OCI-M1 (cell line): ENCODE results near the gene EIF3F.

Experiments used
- DNase-seq: peaks from one replicate; lab custom pipeline; 2025; lab: John Stamatoyannopoulos, UW

EIF3F gene

DNA sequence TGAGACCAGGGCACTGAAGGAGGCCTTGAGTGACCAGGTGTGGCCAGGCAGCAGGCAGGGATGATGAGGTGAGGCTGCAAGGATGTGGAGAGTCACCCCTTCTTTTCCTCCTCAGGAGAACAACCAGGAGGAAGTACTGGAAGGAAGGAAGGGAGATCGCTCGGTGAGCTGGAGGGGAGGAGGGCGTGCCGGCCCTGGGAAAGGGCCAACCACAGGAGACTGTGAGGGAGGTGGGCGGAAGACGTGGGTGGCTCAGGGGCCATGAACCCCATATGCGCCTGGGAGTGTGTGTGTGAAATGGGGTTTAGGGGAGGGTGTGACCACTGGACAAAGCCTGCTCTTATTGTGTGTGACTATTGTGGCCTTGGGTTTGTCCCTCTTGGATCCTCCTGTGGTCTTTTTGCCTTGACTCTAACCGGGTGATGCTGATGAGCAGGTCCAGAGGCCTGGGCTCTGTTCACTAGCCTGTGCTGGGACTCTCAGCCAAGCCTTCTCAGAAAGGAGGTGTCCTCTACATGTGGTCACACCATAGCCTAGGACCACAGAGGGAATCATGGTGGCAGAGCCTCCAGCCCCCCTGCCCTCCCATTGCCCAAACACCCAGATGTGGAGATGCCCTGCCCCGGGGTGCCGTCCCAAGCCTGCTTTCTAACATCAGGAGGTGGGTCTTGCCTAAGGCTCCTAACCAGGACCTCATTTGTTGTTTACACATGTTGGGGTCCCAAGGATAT lies 52.6 kb downstream of the EIF3F start:
- DNase-seq: no peak

DNA sequence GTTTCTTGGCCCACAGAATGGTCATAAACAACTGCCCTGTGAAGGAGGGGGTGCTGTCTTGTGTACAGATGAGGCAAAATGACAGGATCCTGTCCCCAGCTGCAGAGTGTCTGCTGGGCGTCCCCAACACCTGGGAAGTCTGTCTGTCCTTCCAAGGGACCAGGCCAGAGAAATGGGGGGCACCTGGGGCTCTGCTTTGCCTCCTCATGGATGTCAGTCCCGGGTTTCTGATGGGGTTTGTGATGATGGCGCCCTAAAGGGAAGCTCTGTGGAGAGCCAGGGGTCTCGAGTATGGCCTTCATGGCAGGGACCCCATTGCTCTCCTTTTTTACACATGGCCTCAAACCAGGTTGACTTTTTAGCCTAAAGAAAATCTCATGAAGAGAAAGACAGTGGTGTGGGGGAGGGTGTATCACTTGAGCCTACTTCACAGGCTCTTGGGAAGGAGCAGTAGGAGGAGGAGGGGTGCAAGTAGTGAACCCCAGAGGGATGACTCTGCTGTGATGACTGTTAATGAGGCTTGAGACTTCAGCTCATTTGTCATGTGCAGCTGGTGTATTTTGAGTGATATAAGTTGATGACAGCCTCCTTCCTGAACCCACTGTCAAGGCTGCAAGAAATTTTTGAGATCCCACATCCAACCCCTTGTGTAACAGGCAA lies 53.3 kb downstream of the EIF3F start:
- no peak for DNase-seq

DNA sequence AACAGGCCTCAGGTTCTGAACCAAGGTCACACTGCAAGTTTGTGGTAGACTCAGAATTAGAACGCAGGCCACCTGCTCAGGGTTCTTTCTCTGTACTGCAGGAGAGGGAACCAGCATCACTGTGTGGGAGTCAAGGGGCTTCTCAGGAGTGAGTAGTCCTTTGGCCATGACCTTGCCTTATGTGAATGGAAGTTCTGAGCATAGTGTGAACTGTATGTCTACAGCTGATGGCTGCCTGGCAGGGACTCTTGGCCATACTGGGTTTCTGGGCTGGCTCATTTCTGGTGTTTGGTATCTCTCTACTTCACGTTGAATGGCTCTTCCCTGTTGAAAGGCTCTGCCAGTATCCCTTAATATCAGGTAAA lies 53.8 kb downstream of the EIF3F start:
- no peak for DNase-seq

DNA sequence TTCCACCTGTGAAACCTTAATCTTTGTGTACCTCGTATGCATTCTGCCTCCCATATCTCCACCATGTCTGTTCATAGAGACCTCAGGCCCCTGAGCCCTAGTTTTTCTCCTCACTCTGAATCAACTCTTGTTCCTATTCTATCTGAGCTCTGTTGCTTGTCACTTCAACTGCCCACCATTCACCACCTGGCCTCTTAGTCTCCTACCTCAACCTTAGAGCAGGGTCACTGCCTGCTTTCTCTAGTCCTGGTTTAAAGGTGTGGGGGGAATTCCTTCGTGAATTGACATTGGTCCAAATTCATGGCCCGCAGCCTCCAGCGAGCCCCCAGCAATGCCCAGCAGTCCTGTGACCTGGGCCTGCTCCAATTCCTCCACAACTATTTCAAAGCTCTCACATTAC lies 54.4 kb downstream of the EIF3F start:
- DNase-seq: no peak

DNA sequence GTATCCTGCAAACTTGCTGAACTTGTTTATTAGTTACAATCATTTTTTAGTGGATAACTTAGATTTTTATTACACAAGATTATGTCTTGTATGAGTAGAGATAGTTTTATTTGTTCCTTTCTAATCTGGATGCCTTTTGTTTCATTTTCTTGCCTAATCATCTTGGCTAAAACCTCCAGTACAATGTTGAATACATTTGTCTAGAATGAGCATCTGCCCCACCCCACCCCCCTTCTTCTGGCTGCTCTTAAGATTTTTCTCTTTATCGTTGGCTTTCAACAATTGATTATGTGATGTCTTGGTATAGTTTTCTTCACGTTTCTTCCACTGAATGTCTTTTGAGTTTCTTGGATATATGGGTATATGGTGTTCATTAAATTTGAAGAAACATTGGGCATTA lies 56.6 kb downstream of the EIF3F start:
- DNase-seq: no peak

DNA sequence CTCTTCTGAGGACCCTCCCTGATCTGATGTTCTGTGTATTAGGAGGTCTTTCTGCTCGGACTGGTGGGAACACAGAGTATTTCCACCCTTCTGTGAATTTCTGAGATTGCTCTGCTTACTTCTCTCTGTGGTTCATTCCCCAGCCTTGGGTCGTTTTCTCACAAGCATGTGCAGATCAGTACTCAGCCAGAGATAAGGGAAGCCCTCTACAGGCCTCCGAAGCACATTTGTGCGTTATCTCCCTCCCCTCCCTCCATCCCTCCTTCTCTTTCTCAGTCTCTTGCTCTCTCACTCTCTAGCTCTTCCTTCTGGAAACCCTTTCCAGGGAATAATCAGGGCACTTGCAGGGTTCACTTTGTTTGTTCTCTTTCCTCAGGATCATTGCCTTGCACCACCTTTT lies 58.7 kb downstream of the EIF3F start:
- DNase-seq: peak; percentile 11

DNA sequence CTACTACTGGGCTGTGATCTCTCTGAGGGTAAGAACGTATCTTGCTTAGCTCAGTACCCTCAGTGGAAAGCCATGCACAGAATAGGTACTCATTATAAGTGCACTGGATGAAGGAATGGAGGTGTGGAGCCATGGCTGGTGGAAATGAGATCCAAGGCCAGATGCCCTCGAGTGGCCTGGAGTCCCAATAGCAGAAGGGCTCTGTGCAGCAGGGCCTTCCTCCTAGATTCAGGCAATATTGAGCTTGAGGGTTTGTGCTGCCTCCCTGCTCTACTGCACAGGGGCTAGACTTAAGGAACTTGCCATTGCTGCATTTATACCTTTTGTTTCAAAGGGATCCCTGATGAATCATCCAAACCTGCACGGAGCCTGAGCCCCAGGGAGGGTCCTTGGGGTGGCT lies 60.2 kb downstream of the EIF3F start:
- no peak for DNase-seq

DNA sequence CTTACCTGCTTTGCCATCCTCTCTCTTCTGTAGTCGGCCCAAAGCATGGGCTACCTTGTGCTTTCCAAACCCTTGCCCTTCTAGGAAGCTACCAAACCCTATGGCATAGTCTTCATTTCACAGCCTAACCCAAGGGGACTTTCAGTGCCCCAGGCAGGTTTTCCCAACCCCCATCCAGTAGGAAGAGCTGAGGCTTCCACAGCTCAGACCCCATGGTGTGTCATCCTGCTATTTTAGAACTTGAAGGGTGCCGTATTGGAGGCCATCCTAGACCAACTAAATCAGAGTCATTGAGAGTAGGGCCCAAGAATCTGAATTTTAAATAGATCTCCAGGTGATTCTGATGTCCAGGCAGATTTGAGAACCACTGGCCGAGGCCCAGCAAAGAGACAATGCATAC lies 61.9 kb downstream of the EIF3F start:
- DNase-seq: no peak
